Neural progenitor cell (in vitro differentiated cells): ENCODE data around the gene CRELD2.

ENCODE experiments used
- EZH2 ChIP-seq: fragments of 200-600 bp; sonication (generic); IDR thresholded peaks from 2 replicates; pipeline ENCODE4 v1.6.1; 2017; ENCODE audit warnings: antibody characterized with exemption, mild to moderate bottlenecking, moderate library complexity
- TF ChIP-seq, protein P1 (sequence below): fragments of 200-600 bp; sonication (generic); IDR thresholded peaks from 2 replicates; pipeline ENCODE4 v1.5.1; 2017; ENCODE audit warnings: antibody characterized with exemption, mild to moderate bottlenecking

DNA sequence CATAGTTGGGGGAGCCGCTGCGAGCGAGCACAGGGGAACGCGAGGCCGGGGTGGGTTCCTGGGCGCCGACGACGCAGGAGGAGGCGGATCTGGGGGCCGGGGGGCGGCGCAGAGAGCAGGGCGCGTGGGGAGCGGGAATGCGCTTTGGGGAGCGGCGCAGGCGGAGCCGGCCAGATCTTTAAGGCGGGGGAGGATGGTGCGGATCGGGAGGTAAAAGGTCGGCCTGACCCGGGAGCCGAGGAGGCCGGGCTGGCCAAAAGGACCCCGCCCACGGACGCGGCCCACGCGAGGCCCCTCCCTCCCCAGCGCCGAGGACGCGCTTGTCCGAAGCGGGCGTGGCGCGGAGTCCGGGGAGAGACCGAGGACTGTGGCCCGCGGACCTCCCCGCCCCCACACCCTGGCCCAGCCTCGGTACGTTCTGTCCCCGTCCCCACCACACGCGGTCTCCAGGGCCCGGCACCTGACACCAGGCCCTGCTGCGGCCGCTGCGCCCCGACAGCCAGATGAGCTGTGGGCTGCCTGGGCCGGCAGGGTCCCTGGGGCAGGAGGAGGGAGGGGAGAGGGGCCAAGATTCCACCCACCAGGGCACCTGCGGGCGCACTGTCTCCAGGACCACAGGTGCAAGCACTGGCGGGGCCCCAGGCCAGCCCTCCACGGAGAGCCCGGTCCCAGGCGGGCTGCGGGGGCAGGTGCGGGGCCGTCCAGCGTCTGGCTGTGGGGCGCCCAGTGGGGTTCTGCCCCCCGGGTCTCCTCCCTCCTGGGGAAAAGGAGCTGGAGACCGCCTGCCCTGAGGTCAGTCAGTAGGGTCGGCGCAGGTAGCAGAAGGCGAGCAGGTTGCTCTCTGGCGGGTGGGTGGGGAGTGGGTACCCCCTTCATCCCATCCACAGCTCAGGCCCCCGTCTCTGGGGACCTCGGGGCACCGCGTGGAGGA is 53.1 kb downstream of the CRELD2 start:
- TF ChIP-seq, protein P1, sequence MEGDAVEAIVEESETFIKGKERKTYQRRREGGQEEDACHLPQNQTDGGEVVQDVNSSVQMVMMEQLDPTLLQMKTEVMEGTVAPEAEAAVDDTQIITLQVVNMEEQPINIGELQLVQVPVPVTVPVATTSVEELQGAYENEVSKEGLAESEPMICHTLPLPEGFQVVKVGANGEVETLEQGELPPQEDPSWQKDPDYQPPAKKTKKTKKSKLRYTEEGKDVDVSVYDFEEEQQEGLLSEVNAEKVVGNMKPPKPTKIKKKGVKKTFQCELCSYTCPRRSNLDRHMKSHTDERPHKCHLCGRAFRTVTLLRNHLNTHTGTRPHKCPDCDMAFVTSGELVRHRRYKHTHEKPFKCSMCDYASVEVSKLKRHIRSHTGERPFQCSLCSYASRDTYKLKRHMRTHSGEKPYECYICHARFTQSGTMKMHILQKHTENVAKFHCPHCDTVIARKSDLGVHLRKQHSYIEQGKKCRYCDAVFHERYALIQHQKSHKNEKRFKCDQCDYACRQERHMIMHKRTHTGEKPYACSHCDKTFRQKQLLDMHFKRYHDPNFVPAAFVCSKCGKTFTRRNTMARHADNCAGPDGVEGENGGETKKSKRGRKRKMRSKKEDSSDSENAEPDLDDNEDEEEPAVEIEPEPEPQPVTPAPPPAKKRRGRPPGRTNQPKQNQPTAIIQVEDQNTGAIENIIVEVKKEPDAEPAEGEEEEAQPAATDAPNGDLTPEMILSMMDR, result no peak
- TF ChIP-seq EZH2, result peak; percentile 88
